H9 (cell line): Measurements from ENCODE around the gene RASAL1. TPM values are rescaled to one million over a fixed set of nuclear protein-coding genes. Genes with fewer than 3 reads are reported as not detected.
A peak's percentile ranks its signal among the peaks of the same experiment; 100 is the strongest.

Experiments used
- DNase-seq: peaks from one replicate; pipeline ENCODE4 v3.0.0-alpha.2; 2017
- H2AFZ ChIP-seq: one replicate; pipeline ENCODE4 v1.6.1; 2013; ENCODE audit warnings: mild to moderate bottlenecking, low read length, control low read depth, moderate library complexity
- H2AK5ac ChIP-seq: 2 replicates; pipeline ENCODE4 v1.6.1; 2013; ENCODE audit warnings: low read length, control low read depth, mixed read lengths; ENCODE audit not compliant: insufficient read length
- H2BK120ac ChIP-seq: one replicate; pipeline ENCODE4 v1.6.1; 2013; ENCODE audit warnings: low read depth, mild to moderate bottlenecking, low read length, control low read depth, inconsistent platforms; ENCODE audit not compliant: poor library complexity, severe bottlenecking
- H2BK12ac ChIP-seq: 2 replicates; pipeline ENCODE4 v1.6.1; 2013; ENCODE audit warnings: low read length, control low read depth, mixed read lengths, low read depth; ENCODE audit not compliant: insufficient read length
- H2BK15ac ChIP-seq: 2 replicates; pipeline ENCODE4 v1.6.1; 2013; ENCODE audit warnings: low read depth, low read length, control low read depth
- H2BK20ac ChIP-seq: one replicate; pipeline ENCODE4 v1.6.1; 2013; ENCODE audit warnings: low read depth, mild to moderate bottlenecking, low read length, control low read depth, inconsistent platforms; ENCODE audit not compliant: poor library complexity, severe bottlenecking
- H2BK5ac ChIP-seq: 2 replicates; pipeline ENCODE4 v1.6.1; 2013; ENCODE audit warnings: low read length, control low read depth, mixed read lengths; ENCODE audit not compliant: insufficient read length
- H3K14ac ChIP-seq: 2 replicates; pipeline ENCODE4 v1.6.1; 2013; ENCODE audit warnings: low read length, control low read depth; ENCODE audit not compliant: insufficient read depth
- H3K18ac ChIP-seq: 2 replicates; pipeline ENCODE4 v1.6.1; 2013; ENCODE audit warnings: low read depth, mild to moderate bottlenecking, mixed read lengths, low read length, control low read depth; ENCODE audit not compliant: insufficient read length
- H3K23ac ChIP-seq: 2 replicates; pipeline ENCODE4 v1.6.1; 2013; ENCODE audit warnings: low read length, control low read depth, mixed read lengths, low read depth; ENCODE audit not compliant: insufficient read length
- H3K23me2 ChIP-seq: 2 replicates; pipeline ENCODE4 v1.6.1; 2013; ENCODE audit warnings: low read depth, mild to moderate bottlenecking, mixed read lengths, low read length, control low read depth; ENCODE audit not compliant: insufficient read length, poor library complexity, severe bottlenecking
- H3K27ac ChIP-seq: 2 replicates; pipeline ENCODE4 v1.5.1; 2013; ENCODE audit warnings: low read length, control low read depth, mixed read lengths, low read depth; ENCODE audit not compliant: insufficient read length
- H3K27me3 ChIP-seq: 2 replicates; pipeline ENCODE4 v1.6.1; 2013; ENCODE audit warnings: low read length, control low read depth, inconsistent platforms; ENCODE audit not compliant: insufficient read depth
- H3K4ac ChIP-seq: 2 replicates; pipeline ENCODE4 v1.6.1; 2013; ENCODE audit warnings: low read depth, mild to moderate bottlenecking, control low read depth, inconsistent platforms, low read length, moderate library complexity
- H3K4me1 ChIP-seq: 2 replicates; pipeline ENCODE4 v1.6.1; 2013; ENCODE audit warnings: low read length, control low read depth, inconsistent platforms; ENCODE audit not compliant: insufficient read depth
- H3K4me2 ChIP-seq: 2 replicates; pipeline ENCODE4 v1.6.1; 2013; ENCODE audit warnings: low read length, control low read depth, mixed read lengths; ENCODE audit not compliant: insufficient read length, insufficient read depth
- H3K56ac ChIP-seq: 2 replicates; pipeline ENCODE4 v1.6.1; 2013; ENCODE audit warnings: low read depth, mild to moderate bottlenecking, mixed read lengths, low read length, control low read depth; ENCODE audit not compliant: insufficient read length
- H3K79me1 ChIP-seq: 2 replicates; pipeline ENCODE4 v1.6.1; 2013; ENCODE audit warnings: low read depth, mild to moderate bottlenecking, moderate library complexity, low read length, control low read depth, inconsistent platforms; ENCODE audit not compliant: insufficient read depth, poor library complexity, severe bottlenecking
- H3K79me2 ChIP-seq: 2 replicates; pipeline ENCODE4 v1.6.1; 2013; ENCODE audit warnings: low read length, control low read depth, inconsistent platforms; ENCODE audit not compliant: insufficient read depth
- H3K9ac ChIP-seq: 2 replicates; pipeline ENCODE4 v1.6.1; 2013; ENCODE audit warnings: low read length, control low read depth, mixed read lengths; ENCODE audit not compliant: insufficient read length; ENCODE audit errors: extremely low read depth
- H3K9me3 ChIP-seq: one replicate; pipeline ENCODE4 v1.6.1; 2013; ENCODE audit warnings: low read depth, low read length, inconsistent platforms; ENCODE audit not compliant: control insufficient read depth
- H3T11ph ChIP-seq: one replicate; pipeline ENCODE4 v1.6.1; 2013; ENCODE audit warnings: mild to moderate bottlenecking, low read length, control low read depth, inconsistent platforms
- H4K20me1 ChIP-seq: one replicate; pipeline ENCODE4 v1.6.1; 2013; ENCODE audit not compliant: control insufficient read depth, insufficient read length, insufficient read depth
- H4K5ac ChIP-seq: 2 replicates; pipeline ENCODE4 v1.6.1; 2013; ENCODE audit warnings: low read depth, mild to moderate bottlenecking, mixed read lengths, low read length, control low read depth; ENCODE audit not compliant: insufficient read length
- H4K8ac ChIP-seq: replicated peaks from 2 replicates; pipeline ENCODE4 v1.6.1; 2013; ENCODE audit warnings: low read length, control low read depth, mixed read lengths, low read depth; ENCODE audit not compliant: insufficient read length
- H4K91ac ChIP-seq: 2 replicates; pipeline ENCODE4 v1.6.1; 2013; ENCODE audit warnings: low read depth, mild to moderate bottlenecking, moderate library complexity, mixed read lengths, low read length, control low read depth; ENCODE audit not compliant: insufficient read length
- H3K27ac Mint-ChIP-seq, 3 experiments: 2 replicates in 2 of 3; 3 replicates in 1 of 3; pipeline ENCODE4 v1.8.0; 2020 to 2021; ENCODE audit warnings: mixed read lengths in 3 of 3, mild to moderate bottlenecking in 1 of 3, moderate library complexity in 1 of 3
- H3K27me3 Mint-ChIP-seq: 2 replicates; pipeline ENCODE4 v1.8.0; 2021; ENCODE audit warnings: low read depth, mild to moderate bottlenecking, moderate library complexity, mixed read lengths
- H3K36me3 Mint-ChIP-seq, 3 experiments: 2 replicates in 2 of 3; 3 replicates in 1 of 3; pipeline ENCODE4 v1.8.0; 2020 to 2021; ENCODE audit warnings: low read depth in 3 of 3, mixed read lengths in 3 of 3; ENCODE audit not compliant: insufficient read depth in 1 of 3
- H3K4me1 Mint-ChIP-seq, 2 experiments: 2 replicates each; pipeline ENCODE4 v1.8.0; 2020; ENCODE audit warnings: mixed read lengths in 2 of 2
- H3K4me3 Mint-ChIP-seq, 2 experiments: 2 replicates in 1 of 2; 3 replicates in 1 of 2; pipeline ENCODE4 v1.8.0; 2020 to 2021; ENCODE audit warnings: mild to moderate bottlenecking in 2 of 2, mixed read lengths in 2 of 2, moderate library complexity in 1 of 2
- H3K9me3 Mint-ChIP-seq, 2 experiments: 2 replicates in 1 of 2; 3 replicates in 1 of 2; pipeline ENCODE4 v1.8.0; 2020; ENCODE audit warnings: mild to moderate bottlenecking in 2 of 2, mixed read lengths in 2 of 2, moderate library complexity in 1 of 2
- CTCF ChIP-seq: fragments of 200-600 bp; sonication (generic); conservative IDR thresholded peaks from 3 replicates; pipeline ENCODE4 v1.8.0; 2021; ENCODE audit warnings: antibody characterized with exemption, mild to moderate bottlenecking
- WGBS: extraction: QIAGEN DNeasy Blood & Tissue Kit; methylation state at CpG from one replicate; pipeline ENCODE4 v1.1.7; 2013; ENCODE audit warnings: missing lambda C conversion rate, low lambda C conversion rate, mixed read lengths; ENCODE audit not compliant: insufficient read length; ENCODE audit errors: extremely low coverage; 5-methylcytosine and 5-hydroxymethylcytosine counted together
- total RNA-seq: library from RNA; stranded (reverse); gene quantifications from 2 replicates; pipeline ENCODE4 v1.2.1, GENCODE V29; 2021

RASAL1 gene
- total RNA-seq, 1 experiment from 2014 or later, result 2.3 TPM

GRCh38 chr12:113056631-113057488, 78.7 kb downstream of the RASAL1 start, which contains the start of gene DTX1:
DTX1 (plus strand) TSS chr12:113056730; CDS start chr12:113058193, 1,463 bp downstream.
- no peaks in the 10 kb centered on the region for H3K79me1 ChIP-seq
- no peak within 1 kb of the TSS for H4K8ac ChIP-seq
- no peak within 1 kb of the TSS for H3K18ac ChIP-seq
- Mint-ChIP-seq H3K36me3 (no peaks in the 10 kb centered on the region; a peak in 1 of 7 replicates), H3K27me3 (peaks cover 53% of the 10 kb centered on the region), H3K9me3 (no peaks in the 10 kb centered on the region), H3K4me3 (peak within 1 kb of the TSS; percentile 59 to 79), H3K27ac (no peak within 1 kb of the TSS), H3K4me1 (0 out of 4 replicates have a peak, but pooled peaks cover 0 to 9% of the 10 kb centered on the region in 2 experiments)
- no peak within 1 kb of the TSS for H2BK12ac ChIP-seq
- H3K14ac ChIP-seq, result no peak within 1 kb of the TSS; the same call in 1 of the 2 replicates
- no peak within 1 kb of the TSS for H3T11ph ChIP-seq
- H2AK5ac ChIP-seq, result no peak within 1 kb of the TSS
- H3K9ac ChIP-seq, result no peak within 1 kb of the TSS
- no peak within 1 kb of the TSS for H3K56ac ChIP-seq
- H4K20me1 ChIP-seq, result no peaks in the 10 kb centered on the region
- no peak within 1 kb of the TSS for H4K91ac ChIP-seq
- H2BK120ac ChIP-seq, result no peak within 1 kb of the TSS
- no peak within 1 kb of the TSS for H2BK20ac ChIP-seq
- H2BK15ac ChIP-seq, result no peak within 1 kb of the TSS
- no peaks in the 10 kb centered on the region for H3K23me2 ChIP-seq
- peaks cover 14% of the 10 kb centered on the region for H3K27me3 ChIP-seq
- no peak within 1 kb of the TSS for H4K5ac ChIP-seq
- H3K23ac ChIP-seq, result no peak within 1 kb of the TSS
- H3K27ac ChIP-seq, result no peak within 1 kb of the TSS
- no peak within 1 kb of the TSS for H2BK5ac ChIP-seq
- no peaks in the 10 kb centered on the region for H3K9me3 ChIP-seq
- TF ChIP-seq CTCF, result no peak
- no peaks in the 10 kb centered on the region for H3K79me2 ChIP-seq
- H3K4me2 ChIP-seq, result peak within 1 kb of the TSS; percentile 25
- DNase-seq, result no peak
- no peaks in the 10 kb centered on the region for H3K4me1 ChIP-seq
- WGBS, result no CpG with 5 or more reads among the region's 94 CpGs
- H2AFZ ChIP-seq, result no peak within 1 kb of the TSS
- H3K4ac ChIP-seq, result no peak within 1 kb of the TSS
